ENCODE measurements around the gene PREB.

The PREB gene

GRCh38 chr2:27143285-27143684 lies 8.8 kb upstream of the PREB start:
- FAIRE-seq, result no peak
- no peak for DNase-seq (ENCODE audit: insufficient read length, low spot score)

GRCh38 chr2:27139310-27139709 lies 4.9 kb upstream of the PREB start, which contains the start of gene PRR30:
Gene PRR30, minus strand, starts transcription at chr2:27139410. Its CDS starts 1,081 bp downstream, at chr2:27138329.
- DNase-seq (ENCODE audit: insufficient read length, low spot score) (no peak), FAIRE-seq (no peak)
- TF ChIP-seq TAF1 (IDR thresholded peaks at IDR 0.05; ENCODE audit: low read depth, low read length) (no peak), POLR2A (IDR thresholded peaks at IDR 0.05; ENCODE audit: low read depth, low read length) (no peak), POU2F2 (IDR thresholded peaks at IDR 0.05; ENCODE audit: low read depth, low read length) (no peak), POLR2AphosphoS5 (IDR thresholded peaks at IDR 0.05; ENCODE audit: low read depth, low read length) (no peak), PAX5 (IDR thresholded peaks at IDR 0.05; ENCODE audit: insufficient read depth, low read length, severe bottlenecking) (no peak), SPI1 (IDR thresholded peaks at IDR 0.05; ENCODE audit: low read depth, low read length) (no peak)

More at GRCh38 chr2:27143285-27143684, 8.8 kb upstream of the PREB start:
- no peak for TF ChIP-seq POLR2AphosphoS5 (IDR thresholded peaks at IDR 0.05; ENCODE audit: low read depth, low read length)
- no peak for TF ChIP-seq SPI1 (IDR thresholded peaks at IDR 0.05; ENCODE audit: low read depth, low read length)
- no peak for TF ChIP-seq TAF1 (IDR thresholded peaks at IDR 0.05; ENCODE audit: low read depth, low read length)
- TF ChIP-seq POU2F2 (IDR thresholded peaks at IDR 0.05; ENCODE audit: low read depth, low read length), result no peak
- TF ChIP-seq PAX5 (IDR thresholded peaks at IDR 0.05; ENCODE audit: insufficient read depth, low read length, severe bottlenecking), result no peak
- no peak for TF ChIP-seq POLR2A (IDR thresholded peaks at IDR 0.05; ENCODE audit: low read depth, low read length)

GRCh38 chr2:27138111-27138510 lies 3.7 kb upstream of the PREB start:
- DNase-seq (ENCODE audit: insufficient read length, low spot score) (no peak), FAIRE-seq (no peak)
- no peak for TF ChIP-seq POLR2AphosphoS5 (IDR thresholded peaks at IDR 0.05; ENCODE audit: low read depth, low read length)
- no peak for TF ChIP-seq TAF1 (IDR thresholded peaks at IDR 0.05; ENCODE audit: low read depth, low read length)
- TF ChIP-seq SPI1 (IDR thresholded peaks at IDR 0.05; ENCODE audit: low read depth, low read length), result no peak
- no peak for TF ChIP-seq PAX5 (IDR thresholded peaks at IDR 0.05; ENCODE audit: insufficient read depth, low read length, severe bottlenecking)
- TF ChIP-seq POU2F2 (IDR thresholded peaks at IDR 0.05; ENCODE audit: low read depth, low read length), result no peak
- TF ChIP-seq POLR2A (IDR thresholded peaks at IDR 0.05; ENCODE audit: low read depth, low read length), result no peak

- DNase-seq (ENCODE audit: insufficient read length, low spot score), result no peak
- FAIRE-seq, result no peak
- TF ChIP-seq POLR2AphosphoS5 (IDR thresholded peaks at IDR 0.05; ENCODE audit: low read depth, low read length) (no peak), TAF1 (IDR thresholded peaks at IDR 0.05; ENCODE audit: low read depth, low read length) (no peak), SPI1 (IDR thresholded peaks at IDR 0.05; ENCODE audit: low read depth, low read length) (no peak), POLR2A (IDR thresholded peaks at IDR 0.05; ENCODE audit: low read depth, low read length) (no peak), POU2F2 (IDR thresholded peaks at IDR 0.05; ENCODE audit: low read depth, low read length) (no peak)
These were observed 3.0 kb upstream of the PREB start for GRCh38 chr2:27137322-27137935.

GRCh38 chr2:27136751-27137150 lies 2.3 kb upstream of the PREB start:
- TF ChIP-seq TAF1 (IDR thresholded peaks at IDR 0.05; ENCODE audit: low read depth, low read length) (no peak), SPI1 (IDR thresholded peaks at IDR 0.05; ENCODE audit: low read depth, low read length) (no peak), POLR2AphosphoS5 (IDR thresholded peaks at IDR 0.05; ENCODE audit: low read depth, low read length) (no peak), POU2F2 (IDR thresholded peaks at IDR 0.05; ENCODE audit: low read depth, low read length) (no peak), POLR2A (IDR thresholded peaks at IDR 0.05; ENCODE audit: low read depth, low read length) (no peak), PAX5 (IDR thresholded peaks at IDR 0.05; ENCODE audit: insufficient read depth, low read length, severe bottlenecking) (no peak)
- FAIRE-seq, result no peak
- no peak for DNase-seq (ENCODE audit: insufficient read length, low spot score)

GRCh38 chr2:27135478-27135955 lies 1.1 kb upstream of the PREB start:
- TF ChIP-seq SPI1 (IDR thresholded peaks at IDR 0.05; ENCODE audit: low read depth, low read length), result no peak
- TF ChIP-seq TAF1 (IDR thresholded peaks at IDR 0.05; ENCODE audit: low read depth, low read length), result no peak
- no peak for TF ChIP-seq POU2F2 (IDR thresholded peaks at IDR 0.05; ENCODE audit: low read depth, low read length)
- TF ChIP-seq POLR2A (IDR thresholded peaks at IDR 0.05; ENCODE audit: low read depth, low read length), result no peak
- no peak for TF ChIP-seq POLR2AphosphoS5 (IDR thresholded peaks at IDR 0.05; ENCODE audit: low read depth, low read length)
- TF ChIP-seq PAX5 (IDR thresholded peaks at IDR 0.05; ENCODE audit: insufficient read depth, low read length, severe bottlenecking), result no peak
- DNase-seq (ENCODE audit: insufficient read length, low spot score), result no peak
- no peak for FAIRE-seq

GRCh38 chr2:27134781-27135477 lies 493 bp upstream of the PREB start:
- no peak for FAIRE-seq
- no peak for TF ChIP-seq PAX5 (IDR thresholded peaks at IDR 0.05; ENCODE audit: insufficient read depth, low read length, severe bottlenecking)
- no peak for TF ChIP-seq TAF1 (IDR thresholded peaks at IDR 0.05; ENCODE audit: low read depth, low read length)
- no peak for TF ChIP-seq POU2F2 (IDR thresholded peaks at IDR 0.05; ENCODE audit: low read depth, low read length)
- no peak for TF ChIP-seq POLR2A (IDR thresholded peaks at IDR 0.05; ENCODE audit: low read depth, low read length)
- no peak for TF ChIP-seq POLR2AphosphoS5 (IDR thresholded peaks at IDR 0.05; ENCODE audit: low read depth, low read length)
- no peak for TF ChIP-seq SPI1 (IDR thresholded peaks at IDR 0.05; ENCODE audit: low read depth, low read length)
- no peak for DNase-seq (ENCODE audit: insufficient read length, low spot score)

- FAIRE-seq, result no peak
- no peak for TF ChIP-seq SPI1 (IDR thresholded peaks at IDR 0.05; ENCODE audit: low read depth, low read length)
These were observed 1.1 kb downstream of the PREB start for GRCh38 chr2:27133195-27133875.

GRCh38 chr2:27131429-27131828 lies 3.0 kb downstream of the PREB start:
- no peak for FAIRE-seq
- TF ChIP-seq SPI1 (IDR thresholded peaks at IDR 0.05; ENCODE audit: low read depth, low read length) (no peak), TAF1 (IDR thresholded peaks at IDR 0.05; ENCODE audit: low read depth, low read length) (no peak), PAX5 (IDR thresholded peaks at IDR 0.05; ENCODE audit: insufficient read depth, low read length, severe bottlenecking) (no peak), POLR2AphosphoS5 (IDR thresholded peaks at IDR 0.05; ENCODE audit: low read depth, low read length) (no peak), POU2F2 (IDR thresholded peaks at IDR 0.05; ENCODE audit: low read depth, low read length) (no peak), POLR2A (IDR thresholded peaks at IDR 0.05; ENCODE audit: low read depth, low read length) (no peak)
- no peak for DNase-seq (ENCODE audit: insufficient read length, low spot score)

More at GRCh38 chr2:27133195-27133875, 1.1 kb downstream of the PREB start:
- no peak for DNase-seq (ENCODE audit: insufficient read length, low spot score)

Data from GM12891 (cell line).